Cardiac fibroblast (primary cell): ENCODE measurements around the gene PAMR1.

Source experiments
- DNase-seq, 2 donors: peaks; one replicate each; pipeline versions ENCODE4 v3.0.0 to v3.0.0-alpha.2; 2010; ENCODE audit warnings: low read depth in 2 of 2
- H3K4me3 ChIP-seq, 2 donors: replicated peaks in 1 of 2; 1 replicate in 1 of 2; 2 replicates in 1 of 2; pipeline ENCODE4 v1.5.1; 2011; ENCODE audit warnings: low read depth in 2 of 2, low read length in 2 of 2, mild to moderate bottlenecking in 2 of 2, moderate library complexity in 1 of 2
- CTCF ChIP-seq: IDR thresholded peaks from one replicate; pipeline ENCODE4 v1.5.1; 2011; ENCODE audit warnings: low read depth, mild to moderate bottlenecking, low read length, inconsistent platforms

The PAMR1 gene

GRCh38 chr11:35479731-35480130 is 45.7 kb downstream of the PAMR1 start:
- no peak for TF ChIP-seq CTCF
- no peak overlapping the region for H3K4me3 ChIP-seq
- DNase-seq, result no peak

- no peak overlapping the region for H3K4me3 ChIP-seq
- peak in 1 of 2 donors; percentile 22 for DNase-seq
- TF ChIP-seq CTCF, result no peak
Measured at GRCh38 chr11:35478471-35479091, 46.8 kb downstream of the PAMR1 start.

GRCh38 chr11:35477901-35478300 is 47.5 kb downstream of the PAMR1 start:
- no peak for DNase-seq
- TF ChIP-seq CTCF, result no peak

DNA sequence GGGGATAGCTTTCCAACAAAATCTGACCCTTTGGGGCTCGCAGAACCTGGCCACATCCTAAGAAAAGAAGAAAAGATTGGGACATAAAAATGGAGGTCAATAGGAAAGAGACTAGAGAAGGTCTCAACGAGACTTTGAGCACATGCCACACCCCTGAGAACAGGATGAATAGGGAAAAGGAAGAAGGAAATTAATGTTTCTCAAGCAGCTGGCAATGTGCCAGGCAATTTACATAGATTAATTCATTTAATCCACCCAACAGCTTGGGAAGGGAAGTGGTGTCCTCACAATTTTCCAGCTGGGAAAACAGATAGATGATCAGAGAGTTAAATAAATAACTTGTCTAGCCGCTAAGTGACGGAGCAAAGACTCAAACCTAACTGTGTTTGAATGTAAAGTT is 50.7 kb downstream of the PAMR1 start:
- H3K4me3 ChIP-seq, result no peak overlapping the region
- TF ChIP-seq CTCF, result no peak
- DNase-seq, result no peak

More at GRCh38 chr11:35477901-35478300, 47.5 kb downstream of the PAMR1 start:
- no peak overlapping the region for H3K4me3 ChIP-seq

DNA sequence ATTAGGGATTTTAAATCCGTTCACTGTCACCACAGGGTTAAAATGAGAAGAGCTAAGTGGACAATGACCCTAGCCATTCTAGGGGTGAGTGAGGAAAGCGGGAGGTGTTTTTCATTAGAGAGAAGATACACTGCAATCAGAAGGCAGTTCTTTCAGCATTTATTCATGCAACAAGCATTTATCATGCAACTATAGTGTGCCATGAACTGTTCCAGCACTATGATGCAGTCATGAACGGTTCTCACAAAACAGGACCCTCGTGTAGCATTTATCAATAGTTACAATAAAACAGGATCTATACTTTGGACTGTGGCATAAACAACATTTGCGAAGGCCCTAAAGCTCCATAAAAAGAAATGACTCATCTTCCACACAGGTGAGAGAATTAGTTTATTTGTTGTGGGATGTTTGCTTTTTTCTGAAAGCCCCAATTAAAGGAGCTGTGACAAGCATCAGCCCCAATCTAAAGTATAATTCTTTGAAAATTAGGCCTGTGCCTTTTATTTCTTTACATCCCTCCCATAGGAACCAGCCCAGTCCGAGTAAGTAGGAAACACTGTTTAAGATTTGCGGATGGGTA is 51.5 kb downstream of the PAMR1 start:
- no peak for DNase-seq
- TF ChIP-seq CTCF, result no peak
- no peak overlapping the region for H3K4me3 ChIP-seq

GRCh38 chr11:35470616-35471015 is 54.8 kb downstream of the PAMR1 start:
- no peak for DNase-seq
- H3K4me3 ChIP-seq, result no peak overlapping the region
- TF ChIP-seq CTCF, result no peak

GRCh38 chr11:35466058-35466457 is 59.4 kb downstream of the PAMR1 start:
- no peak overlapping the region for H3K4me3 ChIP-seq
- TF ChIP-seq CTCF, result no peak
- no peak for DNase-seq
